GM19463 (cell line): ENCODE results near the gene PPFIA4.

ENCODE experiments used
- ATAC-seq: cut with Tn5 transposase; IDR thresholded peaks from one replicate; pipeline ENCODE4 v1.9.1; 2021; ENCODE audit warnings: mild to moderate bottlenecking, moderate library complexity; ENCODE audit not compliant: unreplicated experiment

The PPFIA4 gene

GRCh38 chr1:203098445-203098844 lies 72.2 kb downstream of the PPFIA4 start:
- no peak for ATAC-seq

- no peak for ATAC-seq
These were observed 72.7 kb downstream of the PPFIA4 start for GRCh38 chr1:203098914-203099520.

- ATAC-seq: no peak
These were observed 73.7 kb downstream of the PPFIA4 start for GRCh38 chr1:203099805-203100515.

GRCh38 chr1:203100516-203100869 lies 74.2 kb downstream of the PPFIA4 start:
- no peak for ATAC-seq

- ATAC-seq: no peak
These were observed 75.7 kb downstream of the PPFIA4 start for GRCh38 chr1:203101813-203102634.

GRCh38 chr1:203103216-203103615 lies 76.9 kb downstream of the PPFIA4 start:
- ATAC-seq: no peak

- ATAC-seq: no peak
These were observed 77.7 kb downstream of the PPFIA4 start for GRCh38 chr1:203103829-203104495.

- no peak for ATAC-seq
These were observed 78.6 kb downstream of the PPFIA4 start for GRCh38 chr1:203104789-203105390.

- ATAC-seq: no peak
These were observed 86.2 kb downstream of the PPFIA4 start for GRCh38 chr1:203112475-203112874.

- no peak for ATAC-seq
These were observed 87.0 kb downstream of the PPFIA4 start for GRCh38 chr1:203113308-203113707.

- no peak for ATAC-seq
These were observed 87.9 kb downstream of the PPFIA4 start for GRCh38 chr1:203114202-203114601.

- ATAC-seq: no peak
These were observed 90.0 kb downstream of the PPFIA4 start for GRCh38 chr1:203116091-203116820.

- no peak for ATAC-seq
These were observed 91.6 kb downstream of the PPFIA4 start for GRCh38 chr1:203117611-203118575.

- ATAC-seq: no peak
These were observed 94.2 kb downstream of the PPFIA4 start for GRCh38 chr1:203120325-203121153.

GRCh38 chr1:203121186-203122015 lies 95.1 kb downstream of the PPFIA4 start:
- ATAC-seq: no peak

GRCh38 chr1:203122159-203122558 lies 95.9 kb downstream of the PPFIA4 start:
- no peak for ATAC-seq

- ATAC-seq: no peak
These were observed 97.7 kb downstream of the PPFIA4 start for GRCh38 chr1:203124011-203124410.
